Hepatocyte (in vitro differentiated cells): ENCODE data around the gene PHKB. TPM values are rescaled to one million over a fixed set of nuclear protein-coding genes. Genes with fewer than 3 reads are reported as not detected.

Experiments used
- DNase-seq: peaks from one replicate; pipeline ENCODE4 v3.0.0-alpha.2; 2016; ENCODE audit warnings: low spot score
- H2AFZ ChIP-seq: fragments of 200-600 bp; sonication (generic); 2 replicates; pipeline ENCODE4 v1.6.0; 2016; ENCODE audit warnings: antibody characterized with exemption, mild to moderate bottlenecking
- H3K27ac ChIP-seq: fragments of 200-600 bp; sonication (generic); 2 replicates; pipeline ENCODE4 v1.5.1; 2016; ENCODE audit warnings: mild to moderate bottlenecking
- H3K27me3 ChIP-seq: fragments of 200-600 bp; sonication (generic); 2 replicates; pipeline ENCODE4 v1.6.1; 2016
- H3K36me3 ChIP-seq: fragments of 200-600 bp; sonication (generic); replicated peaks from 2 replicates; pipeline ENCODE4 v1.5.1; 2016; ENCODE audit warnings: low read depth; ENCODE audit not compliant: insufficient read depth
- H3K4me1 ChIP-seq: fragments of 200-600 bp; sonication (generic); 2 replicates; pipeline ENCODE4 v1.5.1; 2016; ENCODE audit warnings: mild to moderate bottlenecking, moderate library complexity; ENCODE audit not compliant: insufficient read depth
- H3K4me2 ChIP-seq: fragments of 200-600 bp; sonication (generic); 2 replicates; pipeline ENCODE4 v1.6.0; 2016
- H3K4me3 ChIP-seq: fragments of 200-600 bp; sonication (generic); 2 replicates; pipeline ENCODE4 v1.5.1; 2016; ENCODE audit warnings: mild to moderate bottlenecking
- H3K79me2 ChIP-seq: fragments of 200-600 bp; sonication (generic); 2 replicates; pipeline ENCODE4 v1.6.0; 2017; ENCODE audit warnings: mild to moderate bottlenecking
- H3K9me2 ChIP-seq: fragments of 200-600 bp; sonication (generic); replicated peaks from 2 replicates; pipeline ENCODE4 v1.6.0; 2017; ENCODE audit warnings: mild to moderate bottlenecking; ENCODE audit not compliant: insufficient read depth
- H3K9me3 ChIP-seq: fragments of 200-600 bp; sonication (generic); 2 replicates; pipeline ENCODE4 v1.5.1; 2016; ENCODE audit warnings: low read depth, mild to moderate bottlenecking
- H4K20me1 ChIP-seq: fragments of 200-600 bp; sonication (generic); 2 replicates; pipeline ENCODE4 v1.6.0; 2016; ENCODE audit warnings: mild to moderate bottlenecking; ENCODE audit not compliant: insufficient read depth, poor library complexity, severe bottlenecking
- CTCF ChIP-seq: fragments of 200-600 bp; sonication (generic); IDR thresholded peaks from 2 replicates; pipeline ENCODE4 v1.5.1; 2016; ENCODE audit warnings: antibody characterized with exemption, mild to moderate bottlenecking; ENCODE audit not compliant: poor library complexity
- EZH2 ChIP-seq: fragments of 200-600 bp; sonication (generic); IDR thresholded peaks from 2 replicates; pipeline ENCODE4 v1.6.1; 2016; ENCODE audit warnings: antibody characterized with exemption, mild to moderate bottlenecking, borderline replicate concordance
- EZH2phosphoT487 ChIP-seq: fragments of 200-600 bp; sonication (generic); IDR thresholded peaks from one replicate; pipeline ENCODE4 v1.6.1; 2018; ENCODE audit warnings: antibody characterized with exemption, mild to moderate bottlenecking, low read depth, moderate library complexity; ENCODE audit not compliant: unreplicated experiment, severe bottlenecking
- WGBS: methylation state at CpG from one replicate; pipeline ENCODE4 v1.1.6; 2016; ENCODE audit warnings: low lambda C conversion rate; ENCODE audit errors: missing lambda C conversion rate; 5-methylcytosine and 5-hydroxymethylcytosine counted together
- polyA plus RNA-seq: library from polyadenylated mRNA; unstranded; fragments of >200 nt; fragmentation: Nextera tagmentation; extraction: Ambion mirVana; gene quantifications from 2 replicates; pipeline ENCODE4 v1.2.1, GENCODE V29; 2016
- total RNA-seq: library from RNA; depleted of rRNA; stranded (reverse); fragments of >200 nt; gene quantifications from 2 replicates; pipeline ENCODE4 v1.2.3, GENCODE V29; 2014

The PHKB gene
- total and polyA plus RNA-seq, 2 experiments from 2014 or later: 28.7 to 71.7 TPM

DNA sequence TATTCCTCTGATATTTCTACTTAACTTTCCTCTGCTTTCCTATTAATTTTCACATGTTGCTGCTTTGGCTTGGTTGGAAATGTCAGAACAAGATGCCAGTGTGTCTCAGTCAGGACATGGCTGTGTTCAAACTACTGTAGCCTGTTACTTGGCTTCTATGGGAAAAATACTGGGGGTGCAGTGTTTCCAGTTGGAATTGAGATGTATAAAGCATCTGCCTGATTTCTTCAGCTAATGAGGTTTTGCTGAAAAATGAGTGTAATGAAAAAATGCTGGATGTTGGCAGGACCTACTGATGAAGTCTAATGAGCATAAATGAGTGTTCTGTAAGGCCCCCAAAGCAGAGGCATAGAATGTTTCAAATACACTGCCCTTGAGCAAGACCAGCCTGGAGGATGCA, 166.6 kb downstream of the PHKB start:
- no peak overlapping the region for H3K27ac ChIP-seq
- DNase-seq: no peak
- no peak overlapping the region for H2AFZ ChIP-seq

DNA sequence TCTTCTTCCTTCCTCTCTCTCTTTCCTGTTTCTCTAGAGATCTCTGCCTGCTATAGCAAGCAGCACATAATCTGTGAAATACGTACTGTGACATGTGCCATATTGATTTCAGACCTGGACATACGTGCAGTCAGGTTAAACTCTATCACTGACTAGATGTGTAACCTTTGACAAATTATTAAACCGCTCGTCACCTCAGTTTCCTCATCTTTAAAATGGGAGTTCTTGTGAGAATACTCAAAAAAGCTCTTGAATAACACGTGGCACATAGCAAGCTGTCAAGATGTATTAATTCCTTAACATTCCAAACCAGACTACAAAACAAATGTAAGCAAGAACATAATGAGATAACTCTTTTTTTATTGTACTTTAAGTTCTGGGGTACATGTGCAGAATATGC, 170.0 kb downstream of the PHKB start:
- Histone ChIP-seq H3K27ac (no peak overlapping the region), H4K20me1 (no peaks in the 10 kb centered on the region), H3K4me2 (no peak overlapping the region), H3K4me3 (no peak overlapping the region), H3K9me2 (no peaks in the 10 kb centered on the region), H3K79me2 (no peaks in the 10 kb centered on the region), H2AFZ (no peak overlapping the region), H3K36me3 (no peaks in the 10 kb centered on the region), H3K4me1 (no peaks in the 10 kb centered on the region), H3K9me3 (no peaks in the 10 kb centered on the region), H3K27me3 (no peaks in the 10 kb centered on the region)
- TF ChIP-seq CTCF (no peak), EZH2phosphoT487 (no peak), EZH2 (no peak)
- no peak for DNase-seq
- WGBS: 97% methylated on average over 5 of the region's 5 CpGs

More for the DNA sequence above, 166.6 kb downstream of the PHKB start:
- Histone ChIP-seq H3K9me3 (no peaks in the 10 kb centered on the region), H3K27me3 (no peaks in the 10 kb centered on the region), H4K20me1 (no peaks in the 10 kb centered on the region), H3K9me2 (no peaks in the 10 kb centered on the region), H3K79me2 (no peaks in the 10 kb centered on the region), H3K4me2 (no peak overlapping the region), H3K36me3 (no peaks in the 10 kb centered on the region), H3K4me3 (no peak overlapping the region), H3K4me1 (no peaks in the 10 kb centered on the region)
- TF ChIP-seq CTCF (no peak), EZH2phosphoT487 (no peak), EZH2 (no peak)

DNA sequence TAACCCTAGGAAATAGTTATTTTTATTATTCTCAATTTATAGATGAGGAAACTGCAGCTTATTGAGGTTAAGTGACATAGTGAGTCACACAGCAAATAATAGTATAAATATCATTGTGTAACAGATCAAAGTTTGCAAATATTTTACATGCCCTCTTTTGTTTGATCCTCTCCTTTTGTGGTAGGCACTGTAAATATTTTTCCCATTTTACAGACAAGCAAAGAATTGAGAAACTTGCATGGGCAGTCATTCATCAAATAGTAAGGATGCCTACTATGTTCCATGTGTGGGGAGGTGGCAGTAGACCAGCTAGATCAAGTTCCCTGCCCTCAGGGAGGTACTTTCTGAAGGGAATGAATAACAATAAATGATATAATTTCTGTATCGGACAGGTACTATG, 173.0 kb downstream of the PHKB start:
- Histone ChIP-seq H3K4me3 (no peak overlapping the region), H3K9me2 (no peaks in the 10 kb centered on the region), H3K4me1 (no peaks in the 10 kb centered on the region), H3K27me3 (no peaks in the 10 kb centered on the region), H3K4me2 (no peak overlapping the region), H3K27ac (no peak overlapping the region), H3K79me2 (no peaks in the 10 kb centered on the region), H3K36me3 (no peaks in the 10 kb centered on the region), H2AFZ (no peak overlapping the region), H4K20me1 (no peaks in the 10 kb centered on the region), H3K9me3 (no peaks in the 10 kb centered on the region)
- WGBS: 100% methylated on average over 1 of the region's 1 CpG
- no peak for TF ChIP-seq EZH2
- DNase-seq: no peak

DNA sequence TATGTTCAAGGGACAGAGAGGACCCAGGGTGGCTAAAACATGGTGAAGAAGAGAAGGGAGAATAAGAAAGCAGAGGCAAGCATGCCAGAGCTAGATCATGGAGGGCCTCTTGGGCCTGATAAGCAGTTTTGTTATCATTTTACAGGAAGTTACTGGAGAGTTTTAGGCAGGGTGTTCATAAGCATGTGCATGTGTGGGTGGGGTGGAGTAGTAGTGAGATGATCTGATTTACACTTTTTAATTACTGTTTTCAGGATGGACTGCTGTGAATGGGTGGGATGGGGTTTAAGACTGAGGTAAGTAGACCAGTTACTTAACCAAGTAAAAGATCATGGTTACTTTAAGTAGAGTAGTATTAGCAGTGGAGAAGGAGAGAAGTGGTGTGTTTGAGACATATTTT, 173.6 kb downstream of the PHKB start:
- no peaks in the 10 kb centered on the region for H3K4me1 ChIP-seq
- TF ChIP-seq EZH2: no peak
- no peak for TF ChIP-seq EZH2phosphoT487
- TF ChIP-seq CTCF: no peak
- no peaks in the 10 kb centered on the region for H4K20me1 ChIP-seq
- H3K27me3 ChIP-seq: no peaks in the 10 kb centered on the region
- no peak overlapping the region for H3K27ac ChIP-seq
- DNase-seq: no peak
- H3K9me2 ChIP-seq: no peaks in the 10 kb centered on the region
- no peak overlapping the region for H2AFZ ChIP-seq
- no peaks in the 10 kb centered on the region for H3K36me3 ChIP-seq
- H3K79me2 ChIP-seq: no peaks in the 10 kb centered on the region
- H3K4me3 ChIP-seq: no peak overlapping the region
- no peak overlapping the region for H3K4me2 ChIP-seq
- no peaks in the 10 kb centered on the region for H3K9me3 ChIP-seq
